ENCODE results near the gene OR2AT4.
"Not testable (repeated sequence)": the region's sequence is repeated elsewhere in the genome, so short reads cannot be mapped to it uniquely, and the experiment has no call there.

The OR2AT4 gene

DNA sequence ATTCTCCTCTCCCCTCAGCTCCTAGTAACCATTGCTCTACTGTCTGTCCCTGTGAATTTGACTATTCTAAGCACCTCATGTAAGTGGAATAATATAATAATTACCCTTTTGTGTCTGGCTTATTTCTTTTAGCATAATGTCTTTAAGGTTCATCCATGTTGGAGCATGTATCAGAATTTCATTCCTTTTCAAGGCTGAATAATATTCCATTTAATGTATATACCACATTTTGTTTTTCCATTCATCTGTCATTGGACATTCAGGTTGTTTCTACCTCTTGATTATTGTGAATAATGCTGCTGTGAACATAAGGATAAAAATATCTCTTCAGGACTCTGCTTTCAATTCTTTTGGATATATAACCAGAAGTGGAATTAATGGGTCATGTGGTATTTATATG, 28.1 kb downstream of the OR2AT4 start:
- no peak for DNase-seq (ENCODE audit: low read depth in 2 of 2)

DNA sequence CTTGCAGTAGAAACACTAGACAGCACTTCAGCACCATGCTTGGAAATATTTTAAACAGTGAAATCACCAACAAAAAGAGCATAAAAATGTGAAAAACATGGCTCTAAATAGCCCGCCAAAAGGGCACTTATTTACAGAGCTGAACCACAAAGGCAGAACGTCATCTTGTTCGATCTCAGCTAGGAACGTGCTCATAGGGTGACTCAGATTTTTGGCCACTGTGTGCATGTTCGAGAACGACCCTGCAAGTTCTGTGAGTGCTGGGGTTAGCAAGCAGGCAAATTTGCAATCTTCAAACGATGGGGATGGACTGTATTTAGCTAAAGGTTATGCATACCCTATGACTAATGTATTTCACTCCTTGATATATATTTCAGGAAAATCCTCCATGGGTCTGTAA, 30.6 kb downstream of the OR2AT4 start:
- DNase-seq (ENCODE audit: low read depth in 2 of 2), result no peak

DNA sequence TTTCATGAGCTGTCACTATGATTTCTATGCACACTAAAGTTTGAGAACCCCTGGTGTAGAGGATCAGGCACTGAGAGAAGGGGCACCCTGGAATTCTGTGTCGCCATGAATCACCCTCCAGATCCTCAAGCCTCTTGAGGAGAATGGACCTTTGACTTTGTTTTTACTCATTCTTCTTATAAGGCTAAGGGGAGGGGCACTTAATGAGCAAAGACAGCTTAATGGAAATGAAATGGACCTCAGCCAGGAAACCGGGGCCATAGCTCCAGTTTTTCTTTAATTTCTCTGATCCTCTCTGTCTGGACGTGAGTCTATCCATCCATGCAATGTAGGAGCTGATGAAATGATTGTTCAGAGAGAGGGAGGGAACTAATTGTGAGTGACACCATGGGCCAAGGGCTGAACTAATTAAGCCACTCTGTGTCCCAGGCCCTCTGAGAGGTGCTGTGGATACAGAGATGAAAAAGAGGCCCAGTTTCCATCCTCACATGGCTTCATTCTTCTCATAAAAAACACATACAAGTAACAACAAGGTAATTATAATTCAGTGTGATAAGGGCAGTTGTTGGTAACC, 32.8 kb downstream of the OR2AT4 start:
- DNase-seq (ENCODE audit: low read depth in 2 of 2), result no peak

DNA sequence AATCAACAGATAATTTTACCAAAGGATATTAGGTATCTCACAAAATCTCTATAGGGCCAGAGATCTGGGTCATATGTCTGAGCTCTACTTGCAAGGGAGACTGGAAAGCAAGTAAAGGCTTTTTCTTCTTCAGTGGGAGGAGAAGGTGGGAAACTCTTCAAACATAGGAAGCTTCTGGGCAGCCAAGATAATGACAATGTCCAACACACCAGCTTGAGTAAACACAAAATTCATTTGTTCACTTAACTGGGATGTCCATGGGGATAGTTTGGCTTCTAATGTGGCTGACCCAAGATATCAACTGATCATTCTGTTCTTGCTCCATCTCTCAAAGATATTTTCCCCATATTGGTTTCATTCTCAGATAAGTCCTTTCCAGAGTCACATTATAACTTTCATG, 37.4 kb downstream of the OR2AT4 start:
- no peak for DNase-seq (ENCODE audit: low read depth in 2 of 2)

DNA sequence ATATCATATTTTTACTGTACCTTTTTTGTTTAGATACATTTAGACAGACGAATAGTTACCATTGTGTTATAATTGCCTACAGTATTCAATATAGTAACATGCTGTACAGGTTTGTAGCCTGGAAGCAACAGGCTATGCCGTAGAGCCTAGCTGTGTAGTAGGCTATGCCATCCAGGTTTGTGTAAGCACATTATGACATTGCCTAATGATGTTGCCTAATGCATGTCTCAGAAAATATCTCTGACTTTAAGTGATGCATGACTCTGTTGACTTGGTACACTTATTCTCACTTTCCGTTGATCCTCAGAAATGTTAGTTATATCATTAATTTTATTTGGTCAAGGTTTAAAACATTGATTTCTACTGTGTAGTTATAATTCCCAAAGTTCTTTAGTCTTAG, 39.9 kb downstream of the OR2AT4 start:
- no peak for DNase-seq (ENCODE audit: low read depth in 2 of 2)

DNA sequence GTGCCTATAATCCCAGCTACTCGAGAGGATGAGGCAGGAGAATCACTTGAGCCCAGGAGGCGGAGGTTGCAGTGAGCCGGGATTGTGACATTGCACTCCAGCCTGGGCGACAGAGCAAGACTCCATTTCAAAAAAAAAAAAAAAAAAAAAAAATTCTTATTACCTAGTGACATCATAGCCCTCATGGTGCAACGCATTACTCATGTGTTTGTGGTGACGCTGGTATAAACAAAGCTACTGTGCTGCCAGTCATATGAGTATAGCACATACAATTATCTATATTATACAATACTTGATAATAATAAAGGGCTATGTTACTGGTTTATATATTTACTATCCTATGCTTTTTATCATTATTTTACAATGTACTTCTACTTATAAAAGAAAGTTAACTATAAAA, 41.2 kb downstream of the OR2AT4 start:
- no peak for DNase-seq (ENCODE audit: low read depth in 2 of 2)

DNA sequence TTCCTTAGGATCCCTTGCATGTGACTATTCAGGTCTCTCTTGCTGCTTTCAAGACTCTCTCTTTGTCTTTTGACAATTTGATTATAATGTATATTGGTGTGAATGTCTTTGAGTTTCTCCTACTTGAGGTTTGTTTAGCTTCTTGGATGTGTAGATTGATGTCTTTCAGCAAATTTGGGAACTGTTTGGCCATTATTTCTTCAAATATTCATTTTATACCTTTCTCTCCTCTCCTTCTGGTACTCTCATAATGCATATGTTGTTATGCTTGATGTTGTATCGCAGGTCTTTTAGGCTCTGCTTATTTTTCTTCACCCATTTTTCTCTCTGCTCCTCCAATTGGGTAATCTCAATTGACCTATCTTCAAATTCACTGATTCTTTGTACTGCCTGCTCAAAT, 44.2 kb downstream of the OR2AT4 start:
- DNase-seq (ENCODE audit: low read depth in 2 of 2), result no peak

DNA sequence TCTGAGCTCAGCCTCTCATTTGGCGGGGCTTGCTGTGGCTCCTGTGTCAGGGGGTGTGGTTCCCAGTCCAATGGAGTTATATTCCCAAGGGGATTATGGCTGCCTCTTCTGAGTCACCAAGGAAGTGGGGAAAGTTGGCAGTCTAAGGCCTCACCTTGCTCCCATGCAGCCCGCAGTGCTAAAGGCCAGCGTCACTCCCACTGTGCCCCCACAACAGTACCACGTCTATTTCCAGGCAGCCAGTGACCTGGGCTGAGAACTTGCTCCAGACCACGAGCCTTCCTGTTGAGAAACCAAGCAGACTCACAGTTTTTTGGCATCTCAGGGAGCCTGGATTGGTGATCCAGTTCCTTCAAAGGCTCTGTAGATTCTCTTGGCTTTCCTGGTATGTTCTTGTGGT, 45.6 kb downstream of the OR2AT4 start:
- DNase-seq (ENCODE audit: low read depth in 2 of 2), result no peak

DNA sequence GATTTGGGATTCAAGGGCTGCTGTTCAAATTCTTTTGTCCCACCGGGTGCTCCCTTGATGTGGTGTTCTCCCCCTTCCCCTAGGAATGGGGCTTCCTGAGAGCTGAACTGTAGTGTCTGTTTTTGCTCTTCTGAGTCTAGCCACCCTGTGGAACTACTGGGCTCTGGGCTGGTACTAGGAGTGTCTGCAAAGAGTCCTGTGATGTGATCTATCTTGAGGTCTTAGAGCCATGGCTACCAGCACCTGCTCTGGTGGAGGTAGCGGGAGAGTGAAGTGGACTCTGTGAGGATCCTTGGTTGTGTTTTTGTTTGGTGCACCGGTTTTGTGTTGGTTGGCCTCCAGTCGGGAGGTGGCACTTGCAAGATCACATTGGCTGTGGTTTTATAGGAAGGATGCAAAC, 46.2 kb downstream of the OR2AT4 start:
- DNase-seq (ENCODE audit: low read depth in 2 of 2), result no peak

DNA sequence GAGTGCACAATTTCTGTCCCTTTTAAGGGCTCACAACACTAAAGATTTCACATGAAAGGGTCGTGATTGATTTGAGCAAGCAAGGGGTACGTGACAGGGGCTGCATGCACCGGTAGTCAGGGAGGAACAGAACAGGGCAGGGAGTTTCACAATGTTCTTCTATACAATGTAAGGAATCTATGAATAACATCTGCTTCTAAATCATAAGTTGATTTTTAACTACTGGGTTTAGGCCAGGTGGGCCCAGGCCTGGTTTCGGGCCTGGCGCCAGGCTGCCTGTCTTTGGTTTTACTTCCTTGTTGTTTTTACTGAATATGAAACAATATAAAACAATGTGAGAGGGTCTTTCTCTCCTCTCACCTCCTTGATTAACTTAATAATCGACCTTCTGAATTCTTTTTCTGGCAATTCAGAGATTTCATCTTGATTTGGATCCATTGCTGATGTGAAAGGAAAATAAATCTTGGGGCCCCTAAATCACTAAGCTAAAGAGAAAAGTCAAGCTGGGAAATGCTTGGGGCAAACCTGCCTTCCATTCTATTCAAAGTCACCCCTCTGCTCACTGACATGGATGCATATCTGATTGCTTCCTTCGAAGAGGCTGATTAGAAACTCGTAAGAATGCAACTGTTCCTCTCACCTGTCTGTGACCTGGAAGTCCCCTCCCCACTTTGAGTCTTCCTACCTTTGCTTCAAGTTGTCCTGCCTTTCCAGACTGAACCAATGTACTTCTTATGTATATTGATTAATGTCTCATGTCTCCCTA, 47.0 kb downstream of the OR2AT4 start:
- not testable (repeated sequence) for DNase-seq (ENCODE audit: low read depth in 2 of 2)

DNA sequence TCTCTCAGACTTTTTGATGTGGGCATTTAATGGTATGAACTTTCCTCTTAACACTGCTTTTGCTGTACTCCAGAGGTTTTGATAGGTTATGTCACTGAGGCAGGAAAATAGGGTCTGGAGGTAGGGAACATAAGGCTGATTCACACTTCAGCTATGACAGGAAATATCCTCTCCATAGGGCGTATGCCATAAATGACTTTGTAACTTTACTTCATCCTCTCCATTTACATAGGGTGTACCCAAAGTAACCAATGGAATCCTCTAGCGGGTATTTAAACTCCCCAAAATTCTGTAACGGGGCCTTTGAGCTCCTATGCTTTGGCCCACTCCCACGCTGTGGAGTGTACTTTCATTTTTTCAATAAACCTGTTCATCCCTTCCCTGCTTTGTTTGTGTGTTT, 49.5 kb downstream of the OR2AT4 start:
- no peak for DNase-seq (ENCODE audit: low read depth in 2 of 2)

DNA sequence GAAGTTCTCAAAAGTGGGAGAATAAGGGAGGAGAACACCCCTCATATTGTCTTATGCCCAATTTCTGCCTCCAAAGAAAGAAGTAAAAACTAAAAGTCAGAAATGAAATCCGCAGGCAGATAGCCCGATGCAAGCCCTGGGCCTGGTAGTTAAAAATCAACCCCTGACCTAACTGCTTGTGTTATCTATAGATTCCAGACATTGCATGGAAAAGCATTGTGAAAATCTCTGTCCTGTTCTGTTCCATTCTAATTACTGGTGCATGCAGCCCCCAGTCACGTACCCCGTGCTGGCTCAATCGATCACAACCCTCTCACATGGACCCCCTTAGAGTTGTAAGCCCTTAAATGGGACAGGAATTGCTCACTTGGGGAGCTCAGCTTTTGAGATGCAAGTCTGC, 50.0 kb downstream of the OR2AT4 start:
- DNase-seq (ENCODE audit: low read depth in 2 of 2), result not testable (repeated sequence)

DNA sequence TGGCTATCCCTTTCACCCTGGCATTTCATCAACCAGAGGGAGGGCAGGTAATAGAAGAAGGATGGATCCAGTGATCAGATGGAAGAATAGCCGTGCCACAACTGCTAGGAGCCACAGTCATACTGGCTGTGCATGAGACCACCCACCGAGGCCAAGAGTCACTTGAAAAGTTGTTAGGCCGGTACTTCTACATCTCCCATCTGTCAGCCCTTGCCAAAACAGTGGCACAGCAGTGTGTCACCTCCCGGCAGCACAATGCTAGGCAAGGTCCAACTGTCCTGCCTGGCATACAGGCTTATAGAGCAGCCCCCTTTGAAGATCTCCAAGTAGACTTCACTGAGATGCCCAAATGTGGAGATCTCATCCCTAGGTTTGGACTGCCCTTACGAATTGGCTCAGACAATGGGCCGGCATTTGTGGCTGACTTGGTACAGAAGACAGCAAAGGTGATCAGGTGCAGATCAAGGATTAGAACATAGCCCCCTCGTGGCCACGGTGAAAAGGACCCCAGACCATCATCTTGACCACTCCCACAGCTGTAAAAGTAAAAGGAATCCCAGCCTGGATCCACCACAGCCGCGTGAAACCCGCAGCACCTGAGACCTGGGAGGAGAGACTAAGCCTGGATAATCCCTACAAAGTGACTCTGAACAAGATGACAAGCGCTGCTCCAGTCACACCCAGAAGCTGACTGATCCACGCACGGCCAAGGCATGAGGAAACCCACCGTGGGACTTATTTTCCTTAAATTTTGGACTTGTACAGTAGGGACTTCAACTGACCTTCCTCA, 52.1 kb downstream of the OR2AT4 start:
- not testable (repeated sequence) for DNase-seq (ENCODE audit: low read depth in 2 of 2)

DNA sequence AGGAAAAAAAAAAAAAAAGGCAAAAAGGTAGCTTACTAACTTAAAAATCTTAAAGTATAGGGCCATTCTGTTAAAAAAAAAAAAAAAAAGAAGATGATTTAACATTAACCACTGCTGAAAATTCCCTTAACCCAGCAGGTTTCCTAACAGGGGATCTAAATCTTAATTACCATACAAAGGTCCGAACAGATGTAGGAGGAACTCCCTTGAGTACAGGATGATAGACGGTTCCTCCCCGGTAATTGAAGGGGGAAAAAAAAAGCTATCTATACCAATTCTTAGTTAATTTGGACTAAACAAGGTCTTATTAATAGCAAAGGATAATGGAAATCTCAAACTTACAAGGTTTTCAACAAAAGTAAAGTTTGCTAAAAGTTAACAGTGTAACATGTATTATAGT, 54.9 kb downstream of the OR2AT4 start:
- DNase-seq (ENCODE audit: low read depth in 2 of 2), result not testable (repeated sequence)

DNA sequence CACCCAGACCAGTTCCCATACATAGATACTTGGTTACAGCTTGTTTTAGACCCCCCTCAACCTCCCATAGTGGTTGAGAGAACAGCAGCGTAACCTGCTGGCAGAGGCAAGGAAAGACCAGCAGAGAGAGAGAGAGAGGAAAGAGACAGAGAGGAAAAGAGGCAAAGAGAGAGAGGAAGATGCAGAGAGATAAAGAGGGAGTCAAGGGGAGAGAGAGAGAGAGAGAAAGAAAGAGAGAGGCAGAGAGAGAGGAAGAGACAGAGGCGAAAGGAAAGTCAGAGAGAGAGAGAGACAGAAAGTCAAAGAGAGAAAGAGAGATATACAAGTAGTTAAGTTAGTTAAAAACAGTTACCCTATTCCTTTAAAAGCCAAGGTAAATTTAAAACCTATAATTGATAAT, 55.4 kb downstream of the OR2AT4 start:
- no peak for DNase-seq (ENCODE audit: low read depth in 2 of 2)

DNA sequence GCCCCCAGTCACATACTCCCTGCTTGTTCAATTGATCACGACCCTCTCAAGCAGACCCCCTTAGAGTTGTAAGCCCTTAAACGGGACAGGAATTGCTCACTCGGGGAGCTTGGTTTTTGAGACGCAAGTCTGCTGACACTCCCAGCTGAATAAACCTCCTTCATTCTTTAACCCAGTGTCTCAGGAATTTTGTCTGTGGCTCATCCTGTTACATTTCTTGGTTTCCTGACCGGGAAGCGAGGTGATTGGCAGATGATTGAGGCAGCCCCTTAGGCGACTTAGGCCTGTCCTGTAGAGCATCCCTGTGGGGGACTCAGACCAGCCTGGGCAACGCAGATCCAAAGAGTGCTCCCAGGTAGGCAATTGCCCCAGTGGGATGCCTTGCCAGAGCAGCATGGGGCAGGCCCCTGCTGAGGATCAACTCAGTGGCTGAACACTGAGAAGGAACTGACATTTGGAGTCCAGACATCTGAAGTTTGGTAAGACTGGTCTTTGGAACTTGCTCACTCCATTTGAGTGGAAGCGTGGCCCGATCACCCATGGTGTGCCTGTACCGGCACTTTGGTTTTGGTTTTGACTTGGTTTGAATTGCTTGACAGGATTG, 56.4 kb downstream of the OR2AT4 start:
- no peak for DNase-seq (ENCODE audit: low read depth in 2 of 2)

DNA sequence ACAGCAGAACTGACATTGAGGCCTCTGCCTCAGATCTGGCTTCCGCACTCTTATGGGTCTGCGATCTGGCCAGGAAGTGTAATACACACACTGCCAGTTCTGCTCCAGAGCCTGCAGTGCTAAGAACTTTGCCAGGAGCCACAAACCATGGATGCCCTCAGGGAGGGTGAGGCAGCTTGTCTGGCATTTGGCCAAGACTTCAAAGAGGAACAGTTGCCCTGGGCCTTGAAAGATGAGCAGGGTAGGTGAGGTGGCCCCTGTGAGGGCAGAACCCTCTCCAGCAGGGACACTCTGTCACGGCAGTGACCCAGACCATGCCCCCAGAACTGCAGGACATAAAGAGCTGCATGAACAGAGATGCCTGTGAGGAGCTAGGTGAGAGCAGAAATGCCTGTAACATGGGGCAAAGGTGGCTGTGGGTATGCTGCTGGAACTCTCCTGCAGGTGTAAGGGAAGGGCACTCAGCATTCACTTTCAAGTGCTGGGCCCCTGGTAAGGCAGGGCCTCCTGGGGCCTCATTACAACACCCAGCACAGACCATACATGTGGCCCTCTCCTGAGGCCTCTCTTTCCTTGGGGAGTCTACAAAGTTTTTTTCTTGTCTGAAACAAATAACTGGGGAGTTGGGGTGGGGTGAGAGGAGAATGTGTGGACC, 60.6 kb downstream of the OR2AT4 start:
- DNase-seq (ENCODE audit: low read depth in 2 of 2), result no peak

DNA sequence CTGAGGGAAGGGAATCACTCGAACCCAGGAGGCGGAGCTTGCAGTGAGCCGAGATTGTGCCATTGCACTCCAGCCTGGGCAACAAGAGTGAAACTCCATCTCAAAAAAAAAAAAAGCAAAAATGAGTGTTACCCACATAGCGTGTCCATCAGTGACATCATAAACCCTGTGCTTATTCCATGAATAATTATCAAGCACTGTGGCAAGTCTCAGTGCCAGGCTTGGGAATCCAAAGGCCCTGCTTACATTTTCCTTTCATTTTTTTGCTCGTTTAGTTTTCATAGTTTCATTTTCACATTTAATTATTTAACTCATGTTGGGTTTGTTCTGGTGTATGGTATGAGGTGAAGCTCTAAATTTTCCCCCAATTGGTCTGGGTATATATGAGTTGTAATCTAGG, 61.4 kb downstream of the OR2AT4 start:
- DNase-seq (ENCODE audit: low read depth in 2 of 2), result no peak

DNA sequence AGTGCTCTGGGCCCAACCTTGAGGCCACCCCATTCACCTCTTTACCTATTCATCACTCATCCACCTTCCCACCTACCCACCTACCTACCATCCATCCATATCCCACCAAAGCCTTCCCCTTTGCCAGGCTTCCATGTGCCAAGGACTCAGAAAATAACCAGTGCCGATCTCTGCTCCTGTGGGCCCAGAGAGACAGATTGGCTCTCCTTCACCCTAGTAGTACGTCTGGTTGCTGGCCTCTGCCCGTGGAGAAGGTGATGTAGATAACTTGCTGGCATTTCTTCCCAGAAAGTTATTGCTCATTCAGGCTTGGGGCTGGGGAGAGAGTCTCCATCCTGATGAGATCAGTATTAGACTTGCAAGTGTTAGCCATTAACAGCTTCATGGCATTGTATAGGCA, 62.8 kb downstream of the OR2AT4 start:
- no peak for DNase-seq (ENCODE audit: low read depth in 2 of 2)

DNA sequence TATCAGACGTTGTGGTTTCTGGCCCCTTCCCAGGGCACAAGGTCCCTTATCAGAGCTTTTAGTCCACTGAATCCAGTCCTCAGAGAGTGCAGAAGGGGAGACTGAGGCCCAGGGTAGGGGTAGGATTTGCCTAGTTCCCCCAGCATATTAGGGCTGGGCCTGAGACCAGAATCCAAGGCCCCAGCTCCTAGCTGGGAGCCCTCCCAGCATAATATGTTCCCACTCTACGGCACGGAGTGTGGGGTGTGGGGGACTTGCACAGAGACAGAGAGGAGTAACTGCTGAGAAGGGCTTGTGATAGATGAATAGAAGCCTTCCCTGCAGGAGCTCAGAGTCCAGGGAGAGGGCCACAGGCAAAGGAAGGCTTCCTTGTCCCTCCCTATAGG, 64.1 kb downstream of the OR2AT4 start:
- DNase-seq (ENCODE audit: low read depth in 2 of 2), result no peak

DNA sequence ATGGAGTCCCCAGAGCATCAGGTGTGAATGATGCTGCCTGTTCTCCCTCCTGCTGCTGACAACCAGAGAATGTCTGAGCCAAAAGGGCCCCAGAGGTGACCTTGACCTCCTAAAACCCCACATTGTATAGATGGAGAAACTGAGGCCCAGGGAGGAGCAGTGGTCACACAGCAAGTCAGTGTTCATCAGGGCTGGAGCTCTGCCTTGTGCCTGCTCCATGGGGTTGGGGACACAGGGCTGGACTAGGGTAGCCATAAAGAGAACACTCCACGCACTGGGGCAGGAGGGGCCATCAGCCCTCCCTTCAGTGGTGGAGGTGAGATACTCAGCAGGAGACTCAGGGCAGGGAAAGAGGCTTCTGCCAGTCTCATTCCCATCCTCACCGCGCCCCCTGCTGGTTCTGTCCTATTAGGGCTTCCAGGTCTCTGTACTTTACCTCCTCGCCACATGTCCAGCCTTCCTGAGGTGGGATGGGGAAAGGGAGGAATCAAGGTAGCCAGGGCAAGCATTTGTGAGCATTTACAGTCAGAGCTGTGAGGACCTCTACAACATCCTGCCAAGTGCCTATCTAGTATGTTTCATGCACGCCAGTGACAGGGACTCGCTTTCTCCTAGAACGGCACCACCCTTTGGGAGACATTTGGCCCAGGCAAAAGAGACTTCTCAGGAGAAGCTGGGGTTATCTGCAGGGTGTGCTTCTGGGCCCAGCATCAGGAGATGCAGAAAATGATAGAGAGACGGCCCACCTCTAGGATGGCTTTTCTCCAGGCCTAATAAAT, 64.7 kb downstream of the OR2AT4 start:
- DNase-seq (ENCODE audit: low read depth in 2 of 2), result peak; percentile 60 to 68
